Frontal cortex (tissue), 4 donors: ENCODE results near the gene DDHD1. TPM values are rescaled to one million over a fixed set of nuclear protein-coding genes. Genes with fewer than 3 reads are reported as not detected.
A peak's percentile ranks its signal among the peaks of the same experiment; 100 is the strongest.
"Not testable (repeated sequence)": the region's sequence is repeated elsewhere in the genome, so short reads cannot be mapped to it uniquely, and the experiment has no call there.

Experiments used
- DNase-seq, 2 donors: peaks; one replicate each; pipeline ENCODE4 v3.0.0; 2012; ENCODE audit warnings: low spot score in 2 of 2
- FAIRE-seq: peaks from 2 replicates; lab custom pipeline; 2012; peaks lifted over from hg19 to GRCh38; lab: Jason Lieb, UNC
- total RNA-seq: library from RNA; depleted of rRNA; stranded (reverse); fragments of >200 nt; gene quantifications from one replicate; pipeline ENCODE4 v1.2.3, GENCODE V29; 2014
- donor health status: control.
- donor health status: control.
- donor health status: control.

The DDHD1 gene
- total RNA-seq, 1 donor from 2014 or later, result 24.5 TPM

GRCh38 chr14:53110096-53110495, 43.0 kb downstream of the DDHD1 start:
- DNase-seq, result no peak
- no peak for FAIRE-seq

GRCh38 chr14:53109105-53110041, 43.8 kb downstream of the DDHD1 start:
- no peak for DNase-seq
- no peak for FAIRE-seq

- no peak for DNase-seq
- FAIRE-seq, result no peak
These were observed 44.6 kb downstream of the DDHD1 start for GRCh38 chr14:53108292-53109104.

GRCh38 chr14:53106768-53107167, 46.4 kb downstream of the DDHD1 start:
- FAIRE-seq, result no peak
- no peak for DNase-seq

GRCh38 chr14:53103636-53104340, 49.3 kb downstream of the DDHD1 start:
- no peak for DNase-seq
- FAIRE-seq, result no peak

- peak; percentile 26 for FAIRE-seq
- no peak for DNase-seq
These were observed 59.9 kb downstream of the DDHD1 start for GRCh38 chr14:53093206-53093605.

- DNase-seq (no peak), FAIRE-seq (no peak)
These were observed 62.3 kb downstream of the DDHD1 start for GRCh38 chr14:53090853-53091252.

- DNase-seq, FAIRE-seq: not testable (repeated sequence)
These were observed 68.2 kb downstream of the DDHD1 start for GRCh38 chr14:53084954-53085353.

GRCh38 chr14:53064475-53064874, 88.6 kb downstream of the DDHD1 start:
- no peak for DNase-seq
- FAIRE-seq, result peak; percentile 63

- FAIRE-seq (peak; percentile 13), DNase-seq (no peak)
These were observed 90.3 kb downstream of the DDHD1 start for GRCh38 chr14:53062856-53063255.

GRCh38 chr14:53060046-53060445, 93.1 kb downstream of the DDHD1 start:
- FAIRE-seq (no peak), DNase-seq (no peak)

- DNase-seq (peak; percentile 17 to 33), FAIRE-seq (peak; percentile 98)
These were observed 98.1 kb downstream of the DDHD1 start for GRCh38 chr14:53055003-53055402.

GRCh38 chr14:53054457-53054856, 98.7 kb downstream of the DDHD1 start:
- FAIRE-seq (no peak), DNase-seq (no peak)

GRCh38 chr14:53048631-53049030, 104.5 kb downstream of the DDHD1 start:
- FAIRE-seq (no peak), DNase-seq (no peak)

- DNase-seq (no peak), FAIRE-seq (no peak)
These were observed 105.6 kb downstream of the DDHD1 start for GRCh38 chr14:53047307-53048069.

- DNase-seq (no peak), FAIRE-seq (no peak)
These were observed 108.6 kb downstream of the DDHD1 start for GRCh38 chr14:53044486-53044885.

GRCh38 chr14:53043027-53043581, 110.0 kb downstream of the DDHD1 start:
- FAIRE-seq, result no peak
- DNase-seq, result no peak

- no peak for DNase-seq
- no peak for FAIRE-seq
These were observed 110.6 kb downstream of the DDHD1 start for GRCh38 chr14:53042480-53042879.

- FAIRE-seq (no peak), DNase-seq (no peak)
These were observed 112.1 kb downstream of the DDHD1 start for GRCh38 chr14:53041067-53041466.
